Muscle of leg (tissue), 11 donors: ENCODE data around the gene RPH3AL. TPM values are rescaled to one million over a fixed set of nuclear protein-coding genes. Genes with fewer than 3 reads are reported as not detected.
"Not testable (repeated sequence)": the region's sequence is repeated elsewhere in the genome, so short reads cannot be mapped to it uniquely, and the experiment has no call there.

Experiments used
- DNase-seq: peaks from one replicate; pipeline ENCODE4 v3.0.0; 2013
- H3K27ac ChIP-seq: one replicate; pipeline ENCODE4 v1.5.1; 2013; ENCODE audit warnings: mild to moderate bottlenecking, low read length, control low read depth
- H3K27me3 ChIP-seq: one replicate; pipeline ENCODE4 v1.6.1; 2013; ENCODE audit warnings: low read length; ENCODE audit not compliant: control insufficient read depth, insufficient read depth
- H3K36me3 ChIP-seq: one replicate; pipeline ENCODE4 v1.6.1; 2013; ENCODE audit warnings: low read length; ENCODE audit not compliant: control insufficient read depth, insufficient read depth
- H3K4me1 ChIP-seq: one replicate; pipeline ENCODE4 v1.6.1; 2013; ENCODE audit warnings: low read length; ENCODE audit not compliant: control insufficient read depth, insufficient read depth
- H3K4me3 ChIP-seq: one replicate; pipeline ENCODE4 v1.5.1; 2013; ENCODE audit warnings: low read length, control low read depth
- H3K9me3 ChIP-seq: replicated peaks from 2 replicates; pipeline ENCODE4 v1.6.1; 2013; ENCODE audit warnings: low read depth, low read length; ENCODE audit not compliant: control insufficient read depth
- WGBS: methylation state at CpG from one replicate; pipeline ENCODE4 v1.1.5; 2013; ENCODE audit warnings: missing lambda C conversion rate; ENCODE audit not compliant: insufficient coverage; 5-methylcytosine and 5-hydroxymethylcytosine counted together
- polyA plus RNA-seq, 8 donors: library from polyadenylated mRNA; unstranded; fragments of 120-200 nt; gene quantifications; one replicate each; pipeline versions ENCODE4 v1.2.1 to v1.2.3, GENCODE V29; 2013; ENCODE audit warnings: inconsistent platforms in 1 of 8, low replicate concordance in 1 of 8; ENCODE audit not compliant: insufficient read length in 8 of 8, insufficient read depth in 1 of 8
- total RNA-seq: library from RNA; stranded (reverse); fragments of 120-200 nt; gene quantifications from one replicate; pipeline ENCODE4 v1.2.4, GENCODE V29; 2013

Gene RPH3AL
- total and polyA plus RNA-seq, 9 donors = 3.0 to 6.1 (median 4.8) TPM

DNA sequence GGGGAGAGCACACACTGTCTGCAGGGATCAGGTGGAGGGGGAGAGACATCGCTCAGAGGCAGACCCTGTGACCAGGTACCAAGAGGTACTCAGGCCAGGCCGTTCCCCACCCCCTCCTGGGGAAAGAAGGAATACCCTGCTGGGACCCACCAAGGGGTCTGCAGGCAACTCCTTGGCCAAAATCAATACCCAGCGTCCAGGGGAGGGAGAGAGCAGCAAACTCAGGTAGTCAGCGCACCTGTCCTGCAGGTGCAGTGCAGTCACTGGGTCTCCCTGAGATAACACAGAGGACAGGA lies 113.7 kb downstream of the RPH3AL start:
- no peaks in the 10 kb centered on the region for H3K36me3 ChIP-seq
- H3K4me1 ChIP-seq = peaks cover 7% of the 10 kb centered on the region
- no peak overlapping the region for H3K27ac ChIP-seq
- no peak for DNase-seq
- H3K27me3 ChIP-seq = no peaks in the 10 kb centered on the region
- no peak overlapping the region for H3K4me3 ChIP-seq
- H3K9me3 ChIP-seq = no peaks in the 10 kb centered on the region
- WGBS = 93% methylated on average over 2 of the region's 4 CpGs

- H3K27me3 ChIP-seq = no peaks in the 10 kb centered on the region
- DNase-seq = no peak
- WGBS = 90% methylated on average over 16 of the region's 23 CpGs
- peaks cover 11% of the 10 kb centered on the region for H3K4me1 ChIP-seq
- H3K36me3 ChIP-seq = no peaks in the 10 kb centered on the region
- H3K9me3 ChIP-seq = no peaks in the 10 kb centered on the region
- no peak overlapping the region for H3K4me3 ChIP-seq
- H3K27ac ChIP-seq = no peak overlapping the region
Measured at GRCh38 chr17:238071-238963, 114.3 kb downstream of the RPH3AL start.

DNA sequence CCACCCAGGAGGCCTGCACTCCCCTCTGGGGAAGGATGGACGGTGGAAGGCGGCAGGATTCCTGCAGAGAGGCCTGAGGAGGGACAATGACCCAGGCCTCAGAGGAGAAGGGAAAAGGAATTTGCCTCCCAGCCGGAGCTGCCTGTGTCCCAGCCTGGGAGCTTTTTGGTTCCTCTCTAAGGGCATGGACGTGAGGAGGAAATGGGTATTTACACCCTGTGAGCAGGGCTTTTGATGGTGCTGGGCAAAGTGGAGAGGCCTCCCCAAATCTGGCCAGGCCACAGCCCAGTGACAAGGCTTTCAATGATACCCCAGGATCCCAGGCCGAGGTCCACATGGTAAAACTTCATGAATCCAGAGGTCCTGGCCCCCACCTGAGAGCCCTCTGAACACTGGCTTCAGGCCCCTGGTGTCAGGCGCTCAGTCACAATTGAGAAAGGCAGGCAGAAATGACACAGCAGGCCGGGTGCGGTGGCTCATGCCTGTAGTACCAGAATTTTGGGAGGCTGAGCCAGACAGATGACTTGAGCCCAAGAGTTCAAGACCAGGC lies 115.1 kb downstream of the RPH3AL start:
- no peak for DNase-seq
- WGBS = 76% methylated on average over 8 of the region's 8 CpGs

DNA sequence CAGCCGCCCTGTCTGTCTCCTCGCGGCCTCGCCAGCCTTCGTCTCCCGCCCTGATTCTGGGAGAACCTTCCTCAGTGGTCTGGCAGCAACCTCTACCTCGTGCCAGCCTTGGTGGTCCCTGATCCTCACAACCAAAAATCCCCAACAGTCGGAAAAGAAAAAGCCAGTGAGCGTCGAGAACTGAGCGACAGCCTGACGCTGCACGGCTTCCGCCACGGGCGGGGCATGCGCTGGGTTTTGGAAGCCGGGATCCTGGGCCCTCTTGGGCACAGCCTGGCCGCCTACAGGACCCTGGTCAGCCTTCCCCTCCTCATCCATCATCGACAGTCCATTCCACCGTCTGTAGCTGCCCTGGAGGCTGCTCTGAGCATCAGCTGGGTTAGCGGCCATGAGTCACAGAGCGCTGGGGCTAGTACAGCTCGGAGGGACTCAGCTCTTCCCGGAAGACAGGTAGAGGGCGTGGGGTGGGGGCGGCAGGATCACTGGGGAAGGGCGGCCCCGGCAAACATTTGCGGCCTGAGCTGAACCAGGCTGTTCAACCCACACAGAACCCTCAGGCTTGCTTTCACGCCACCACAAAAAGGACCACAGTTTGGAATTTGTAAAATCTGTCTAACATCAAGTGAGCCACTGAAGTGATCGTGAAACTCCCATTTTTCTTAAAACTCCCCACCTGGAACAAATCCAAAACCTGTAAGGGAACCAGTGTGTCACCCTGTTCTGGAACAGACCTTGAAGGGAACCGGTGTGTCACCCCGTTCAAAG lies 115.8 kb downstream of the RPH3AL start:
- no peak overlapping the region for H3K27ac ChIP-seq
- 76% methylated on average over 27 of the region's 34 CpGs for WGBS
- no peaks in the 10 kb centered on the region for H3K36me3 ChIP-seq
- H3K4me3 ChIP-seq = no peak overlapping the region
- no peak for DNase-seq
- H3K9me3 ChIP-seq = no peaks in the 10 kb centered on the region
- no peaks in the 10 kb centered on the region for H3K27me3 ChIP-seq
- H3K4me1 ChIP-seq = peaks cover 23% of the 10 kb centered on the region

More for the DNA sequence above, 115.1 kb downstream of the RPH3AL start:
- Histone ChIP-seq H3K9me3 (no peaks in the 10 kb centered on the region), H3K4me3 (no peak overlapping the region), H3K36me3 (no peaks in the 10 kb centered on the region), H3K4me1 (peaks cover 16% of the 10 kb centered on the region), H3K27me3 (no peaks in the 10 kb centered on the region), H3K27ac (no peak overlapping the region)

GRCh38 chr17:235831-236640 lies 116.6 kb downstream of the RPH3AL start:
- no peaks in the 10 kb centered on the region for H3K27me3 ChIP-seq
- H3K4me1 ChIP-seq = peaks cover 29% of the 10 kb centered on the region
- H3K36me3 ChIP-seq = no peaks in the 10 kb centered on the region
- DNase-seq = no peak
- no peak overlapping the region for H3K4me3 ChIP-seq
- H3K27ac ChIP-seq = no peak overlapping the region
- WGBS = 93% methylated on average over 24 of the region's 26 CpGs
- no peaks in the 10 kb centered on the region for H3K9me3 ChIP-seq

DNA sequence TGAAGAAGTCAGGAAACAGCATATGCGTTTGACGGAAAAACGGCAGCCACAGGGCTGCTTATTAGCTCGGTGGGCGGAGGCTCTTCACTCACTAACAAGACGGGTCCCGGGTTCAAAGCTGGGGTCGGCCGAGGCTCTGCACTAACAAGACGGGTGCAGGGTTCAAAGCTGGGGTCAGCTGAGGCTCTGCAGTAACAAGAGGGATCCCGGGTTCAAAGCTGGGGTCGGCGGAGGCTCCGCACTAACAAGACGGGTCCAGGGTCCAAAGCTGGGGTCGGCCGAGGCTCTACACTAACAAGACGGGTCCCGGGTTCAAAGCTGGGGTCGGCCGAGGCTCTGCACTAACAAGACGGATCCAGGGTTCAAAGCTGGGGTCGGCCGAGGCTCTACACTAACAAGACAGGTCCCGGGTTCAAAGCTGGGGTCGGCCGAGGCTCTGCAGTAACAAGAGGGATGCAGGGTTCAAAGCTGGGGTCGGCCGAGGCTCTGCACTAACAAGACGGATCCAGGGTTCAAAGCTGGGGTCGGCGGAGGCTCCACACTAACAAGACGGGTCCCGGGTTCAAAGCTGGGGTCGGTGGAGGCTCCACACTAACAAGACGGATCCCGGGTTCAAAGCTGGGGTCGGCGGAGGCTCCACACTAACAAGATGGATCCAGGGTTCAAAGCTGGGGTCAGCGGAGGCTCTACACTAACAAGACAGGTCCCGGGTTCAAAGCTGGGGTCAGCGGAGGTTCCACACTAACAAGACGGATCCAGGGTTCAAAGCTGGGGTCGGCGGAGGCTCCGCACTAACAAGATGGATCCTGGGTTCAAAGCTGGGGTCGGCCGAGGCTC lies 117.4 kb downstream of the RPH3AL start:
- not testable (repeated sequence) for H3K36me3 ChIP-seq, H3K9me3 ChIP-seq, DNase-seq, H3K27me3 ChIP-seq, H3K4me3 ChIP-seq
- peaks cover 29% of the 10 kb centered on the region for H3K4me1 ChIP-seq
- peak overlapping the region; percentile 76 for H3K27ac ChIP-seq
- WGBS = 73% methylated on average over 48 of the region's 48 CpGs

DNA sequence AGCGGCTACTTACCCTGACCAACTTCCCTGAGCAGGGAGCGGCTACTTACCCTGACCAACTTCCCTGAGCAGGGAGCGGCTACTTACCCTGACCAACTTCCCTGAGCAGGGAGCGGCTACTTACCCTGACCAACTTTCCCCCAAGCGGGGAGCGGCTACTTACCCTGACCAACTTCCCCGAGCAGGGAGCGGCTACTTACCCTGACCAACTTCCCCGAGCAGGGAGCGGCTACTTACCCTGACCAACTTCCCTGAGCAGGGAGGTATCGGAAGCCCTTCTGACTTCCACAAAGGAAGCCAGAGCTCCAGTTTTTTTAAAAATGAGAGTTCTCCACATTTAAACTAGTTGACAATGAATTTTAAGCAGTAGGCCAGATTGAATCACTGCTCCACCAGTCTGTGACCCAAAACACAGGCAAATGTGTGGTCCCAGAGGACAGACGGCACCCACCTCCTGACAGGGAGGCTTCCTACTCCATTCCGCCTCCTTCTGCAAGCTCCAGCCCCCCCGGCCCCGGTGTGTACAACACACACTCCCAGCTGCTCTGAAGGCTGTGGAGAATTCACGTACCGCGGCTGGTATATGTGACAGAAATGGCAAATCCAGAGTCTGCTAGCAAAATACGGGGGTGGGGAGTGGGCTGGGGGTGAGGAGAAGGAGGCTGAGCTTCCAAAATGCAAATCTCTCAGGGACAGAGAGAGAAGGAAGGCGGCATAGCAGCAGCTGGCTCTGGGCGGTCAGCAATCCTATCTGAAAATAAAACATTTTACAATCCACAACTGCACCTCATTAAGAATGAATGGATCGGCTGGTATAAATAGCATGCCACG lies 118.2 kb downstream of the RPH3AL start:
- H3K27ac ChIP-seq = peak overlapping the region; percentile 76
- not testable (repeated sequence) for H3K9me3 ChIP-seq, H3K4me3 ChIP-seq, H3K27me3 ChIP-seq, H3K36me3 ChIP-seq
- 22% methylated on average over 6 of the region's 23 CpGs for WGBS
- peaks cover 32% of the 10 kb centered on the region for H3K4me1 ChIP-seq
- DNase-seq = peak; percentile 45

DNA sequence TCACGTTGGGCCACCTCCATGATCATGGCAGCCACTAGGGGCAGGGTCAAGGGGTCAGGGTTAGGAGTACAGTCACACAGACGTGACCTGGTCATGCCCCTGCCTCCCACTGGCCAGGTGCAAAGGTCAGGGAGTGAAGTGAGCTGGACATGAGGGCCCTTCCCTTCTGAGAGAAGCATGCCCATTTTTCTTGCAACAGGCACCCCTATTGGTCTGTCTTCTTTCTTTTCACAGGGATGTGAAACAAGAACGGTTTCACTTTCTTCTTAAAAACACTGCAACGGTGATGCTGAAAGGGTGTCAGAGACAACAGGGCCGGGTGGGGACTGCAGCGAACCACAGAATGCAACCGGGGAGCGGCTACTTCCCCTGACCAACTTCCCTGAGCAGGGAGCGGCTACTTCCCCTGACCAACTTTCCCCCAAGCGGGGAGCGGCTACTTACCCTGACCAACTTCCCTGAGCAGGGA lies 119.1 kb downstream of the RPH3AL start:
- WGBS = 75% methylated on average over 1 of the region's 11 CpGs
- H3K4me3 ChIP-seq = no peak overlapping the region

More for the DNA sequence above, 119.1 kb downstream of the RPH3AL start:
- Histone ChIP-seq H3K27me3 (no peaks in the 10 kb centered on the region), H3K27ac (peak overlapping the region; percentile 76), H3K4me1 (peaks cover 40% of the 10 kb centered on the region), H3K9me3 (no peaks in the 10 kb centered on the region), H3K36me3 (no peaks in the 10 kb centered on the region)
- no peak for DNase-seq
